ENCODE data around the gene MYH9.
"Not testable (repeated sequence)": the region's sequence is repeated elsewhere in the genome, so short reads cannot be mapped to it uniquely, and the experiment has no call there.

Gene MYH9

GRCh38 chr22:36424466-36424865 lies 36.7 kb upstream of the MYH9 start:
- not testable (repeated sequence) for H3K9me3 ChIP-seq (ENCODE audit: control insufficient read depth in 2 of 2, low read length in 2 of 2); H3K36me3 ChIP-seq (ENCODE audit: control insufficient read depth in 2 of 2, insufficient read depth in 2 of 2, low read length in 2 of 2); H3K9ac ChIP-seq (ENCODE audit: low read length in 2 of 2); H3K4me3 ChIP-seq (ENCODE audit: low read length in 2 of 2); H3K27me3 ChIP-seq (ENCODE audit: control insufficient read depth in 1 of 2, insufficient read depth in 2 of 2, low read length in 2 of 2); H3K4me1 ChIP-seq (ENCODE audit: control insufficient read depth, insufficient read depth, low read length); H3K27ac ChIP-seq (ENCODE audit: low read length)

GRCh38 chr22:36423461-36424404 lies 36.0 kb upstream of the MYH9 start:
- H3K4me3 ChIP-seq (ENCODE audit: low read length in 2 of 2) = no peak overlapping the region
- H3K4me1 ChIP-seq (ENCODE audit: control insufficient read depth, insufficient read depth, low read length) = peaks cover 9% of the 10 kb centered on the region
- H3K9ac ChIP-seq (ENCODE audit: low read length in 2 of 2) = no peak overlapping the region
- H3K36me3 ChIP-seq (ENCODE audit: control insufficient read depth in 2 of 2, insufficient read depth in 2 of 2, low read length in 2 of 2) = no peaks in the 10 kb centered on the region
- no peaks in the 10 kb centered on the region for H3K9me3 ChIP-seq (ENCODE audit: control insufficient read depth in 2 of 2, low read length in 2 of 2)
- no peak overlapping the region for H3K27ac ChIP-seq (ENCODE audit: low read length)
- no peaks in the 10 kb centered on the region for H3K27me3 ChIP-seq (ENCODE audit: control insufficient read depth in 1 of 2, insufficient read depth in 2 of 2, low read length in 2 of 2)

GRCh38 chr22:36422287-36423014 lies 34.7 kb upstream of the MYH9 start:
- Histone ChIP-seq H3K4me1 (ENCODE audit: control insufficient read depth, insufficient read depth, low read length) (peaks cover 10% of the 10 kb centered on the region), H3K9me3 (ENCODE audit: control insufficient read depth in 2 of 2, low read length in 2 of 2) (no peaks in the 10 kb centered on the region), H3K27me3 (ENCODE audit: control insufficient read depth in 1 of 2, insufficient read depth in 2 of 2, low read length in 2 of 2) (no peaks in the 10 kb centered on the region), H3K4me3 (ENCODE audit: low read length in 2 of 2) (no peak overlapping the region), H3K36me3 (ENCODE audit: control insufficient read depth in 2 of 2, insufficient read depth in 2 of 2, low read length in 2 of 2) (no peaks in the 10 kb centered on the region), H3K9ac (ENCODE audit: low read length in 2 of 2) (no peak overlapping the region), H3K27ac (ENCODE audit: low read length) (no peak overlapping the region)

- Histone ChIP-seq H3K4me1 (ENCODE audit: control insufficient read depth, insufficient read depth, low read length) (peaks cover 10% of the 10 kb centered on the region), H3K36me3 (ENCODE audit: control insufficient read depth in 2 of 2, insufficient read depth in 2 of 2, low read length in 2 of 2) (no peaks in the 10 kb centered on the region), H3K27me3 (ENCODE audit: control insufficient read depth in 1 of 2, insufficient read depth in 2 of 2, low read length in 2 of 2) (no peaks in the 10 kb centered on the region), H3K4me3 (ENCODE audit: low read length in 2 of 2) (no peak overlapping the region), H3K27ac (ENCODE audit: low read length) (peak overlapping the region; percentile 62), H3K9me3 (ENCODE audit: control insufficient read depth in 2 of 2, low read length in 2 of 2) (no peaks in the 10 kb centered on the region), H3K9ac (ENCODE audit: low read length in 2 of 2) (peak overlapping the region in 1 of 2 donors; percentile 47)
These were observed 32.4 kb upstream of the MYH9 start for GRCh38 chr22:36419912-36420882.

GRCh38 chr22:36419177-36419911 lies 31.6 kb upstream of the MYH9 start:
- peaks cover 10% of the 10 kb centered on the region for H3K4me1 ChIP-seq (ENCODE audit: control insufficient read depth, insufficient read depth, low read length)

GRCh38 chr22:36417281-36417686 lies 29.5 kb upstream of the MYH9 start:
- no peak overlapping the region for H3K4me3 ChIP-seq (ENCODE audit: low read length in 2 of 2)
- H3K4me1 ChIP-seq (ENCODE audit: control insufficient read depth, insufficient read depth, low read length) = peaks cover 10% of the 10 kb centered on the region
- no peak overlapping the region for H3K9ac ChIP-seq (ENCODE audit: low read length in 2 of 2)
- H3K27ac ChIP-seq (ENCODE audit: low read length) = no peak overlapping the region
- H3K36me3 ChIP-seq (ENCODE audit: control insufficient read depth in 2 of 2, insufficient read depth in 2 of 2, low read length in 2 of 2) = no peaks in the 10 kb centered on the region
- no peaks in the 10 kb centered on the region for H3K27me3 ChIP-seq (ENCODE audit: control insufficient read depth in 1 of 2, insufficient read depth in 2 of 2, low read length in 2 of 2)
- no peaks in the 10 kb centered on the region for H3K9me3 ChIP-seq (ENCODE audit: control insufficient read depth in 2 of 2, low read length in 2 of 2)

More at GRCh38 chr22:36419177-36419911, 31.6 kb upstream of the MYH9 start:
- peak overlapping the region; percentile 62 for H3K27ac ChIP-seq (ENCODE audit: low read length)
- H3K4me3 ChIP-seq (ENCODE audit: low read length in 2 of 2) = peak overlapping the region; percentile 49 to 63
- no peaks in the 10 kb centered on the region for H3K36me3 ChIP-seq (ENCODE audit: control insufficient read depth in 2 of 2, insufficient read depth in 2 of 2, low read length in 2 of 2)
- H3K9ac ChIP-seq (ENCODE audit: low read length in 2 of 2) = peak overlapping the region; percentile 30 to 47
- no peaks in the 10 kb centered on the region for H3K9me3 ChIP-seq (ENCODE audit: control insufficient read depth in 2 of 2, low read length in 2 of 2)
- H3K27me3 ChIP-seq (ENCODE audit: control insufficient read depth in 1 of 2, insufficient read depth in 2 of 2, low read length in 2 of 2) = no peaks in the 10 kb centered on the region

GRCh38 chr22:36415415-36416168 lies 27.8 kb upstream of the MYH9 start:
- Histone ChIP-seq H3K36me3 (ENCODE audit: control insufficient read depth in 2 of 2, insufficient read depth in 2 of 2, low read length in 2 of 2) (no peaks in the 10 kb centered on the region), H3K4me1 (ENCODE audit: control insufficient read depth, insufficient read depth, low read length) (peaks cover 10% of the 10 kb centered on the region), H3K9me3 (ENCODE audit: control insufficient read depth in 2 of 2, low read length in 2 of 2) (no peaks in the 10 kb centered on the region), H3K27ac (ENCODE audit: low read length) (no peak overlapping the region), H3K4me3 (ENCODE audit: low read length in 2 of 2) (no peak overlapping the region), H3K27me3 (ENCODE audit: control insufficient read depth in 1 of 2, insufficient read depth in 2 of 2, low read length in 2 of 2) (no peaks in the 10 kb centered on the region), H3K9ac (ENCODE audit: low read length in 2 of 2) (no peak overlapping the region)

GRCh38 chr22:36413022-36413775 lies 25.4 kb upstream of the MYH9 start:
- no peak overlapping the region for H3K4me3 ChIP-seq (ENCODE audit: low read length in 2 of 2)
- H3K27me3 ChIP-seq (ENCODE audit: control insufficient read depth in 1 of 2, insufficient read depth in 2 of 2, low read length in 2 of 2) = no peaks in the 10 kb centered on the region
- H3K4me1 ChIP-seq (ENCODE audit: control insufficient read depth, insufficient read depth, low read length) = no peaks in the 10 kb centered on the region
- H3K36me3 ChIP-seq (ENCODE audit: control insufficient read depth in 2 of 2, insufficient read depth in 2 of 2, low read length in 2 of 2) = peaks cover 0 to 2% of the 10 kb centered on the region in 2 donors
- no peaks in the 10 kb centered on the region for H3K9me3 ChIP-seq (ENCODE audit: control insufficient read depth in 2 of 2, low read length in 2 of 2)
- no peak overlapping the region for H3K9ac ChIP-seq (ENCODE audit: low read length in 2 of 2)
- no peak overlapping the region for H3K27ac ChIP-seq (ENCODE audit: low read length)
